ENCODE results near the gene MAPKAPK3.

DNA sequence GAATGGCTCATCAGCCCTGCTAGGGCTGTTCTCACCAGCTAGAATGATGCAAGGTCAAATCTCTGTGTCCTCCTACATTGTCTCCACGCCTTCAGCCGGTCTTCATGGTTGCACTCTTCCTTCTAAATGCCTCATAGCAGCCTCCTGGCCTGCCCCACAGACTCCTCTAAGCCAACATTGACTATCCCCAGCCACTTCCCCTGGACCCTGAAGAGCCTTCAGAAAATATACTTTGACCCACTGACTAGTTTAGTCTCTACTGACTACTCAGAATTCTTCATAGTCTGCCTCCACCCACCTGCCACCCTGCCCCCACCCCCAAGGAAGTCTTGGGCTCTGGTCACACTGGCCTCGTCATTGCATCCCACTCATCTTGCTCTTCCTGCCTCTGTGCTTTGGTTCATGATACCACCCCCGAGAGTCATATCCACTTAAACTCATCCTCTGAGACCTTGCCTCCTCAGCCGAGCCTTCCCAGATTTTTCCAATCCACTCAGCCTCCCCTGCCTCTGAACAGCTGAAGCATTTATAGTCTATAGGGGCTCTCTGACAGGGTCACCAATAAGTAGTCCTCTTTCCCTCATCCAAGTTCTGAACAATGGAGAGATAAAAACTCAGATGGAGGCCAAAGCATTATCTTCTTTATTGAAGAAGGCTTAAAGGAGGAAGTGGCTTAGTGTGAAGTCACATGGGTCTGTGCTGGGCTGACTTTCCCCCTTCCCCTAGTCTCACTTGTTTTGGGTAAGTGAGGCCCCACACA is 48.3 kb downstream of the MAPKAPK3 start:
- TF ChIP-seq POLR2A (IDR thresholded peaks at IDR 0.05; ENCODE audit: low read length), result no peak
- no peak for TF ChIP-seq GATA1 (IDR thresholded peaks at IDR 0.05; ENCODE audit: low read depth, low read length)
